HCT116 (cell line): ENCODE results near the gene EZH1.

ENCODE experiments used
- CBX3 ChIP-seq: IDR thresholded peaks from 2 replicates; pipeline ENCODE4 v1.6.1; 2012; ENCODE audit warnings: low read depth
- EGR1 ChIP-seq: IDR thresholded peaks from 2 replicates; pipeline ENCODE4 v1.6.1; 2012; ENCODE audit warnings: low read depth
- EZH2 ChIP-seq: fragments of 200-600 bp; sonication (generic); IDR thresholded peaks from 2 replicates; pipeline ENCODE4 v1.6.1; 2017; ENCODE audit warnings: antibody characterized with exemption, mixed run types
- MAX ChIP-seq: IDR thresholded peaks from 2 replicates; pipeline ENCODE4 v1.6.1; 2012
- POLR2A ChIP-seq: IDR thresholded peaks from 2 replicates; pipeline ENCODE4 v1.7.0; 2011; ENCODE audit warnings: borderline replicate concordance; ENCODE audit not compliant: insufficient read depth, insufficient read length; ENCODE audit errors: extremely low read depth
- POLR2AphosphoS5 ChIP-seq: IDR thresholded peaks from 2 replicates; pipeline ENCODE4 v1.6.1; 2011; ENCODE audit warnings: mild to moderate bottlenecking, low read depth, low read length, moderate library complexity
- RAD21 ChIP-seq: IDR thresholded peaks from 2 replicates; pipeline ENCODE4 v1.6.1; 2012; ENCODE audit warnings: low read depth, mild to moderate bottlenecking
- SIN3A ChIP-seq: IDR thresholded peaks from 2 replicates; pipeline ENCODE4 v1.6.1; 2012; ENCODE audit warnings: low read depth
- SP1 ChIP-seq: IDR thresholded peaks from 2 replicates; pipeline ENCODE4 v1.6.1; 2012; ENCODE audit warnings: low read depth
- YY1 ChIP-seq: IDR thresholded peaks from 2 replicates; pipeline ENCODE4 v1.6.1; 2011; ENCODE audit warnings: low read length, low read depth, moderate library complexity, mild to moderate bottlenecking; ENCODE audit not compliant: insufficient replicate concordance; ENCODE audit errors: extremely low read depth
- ZFX ChIP-seq: fragments of 450-650 bp; IDR thresholded peaks from 2 replicates; pipeline ENCODE4 v1.6.1; 2017
- TF ChIP-seq, protein P1 (sequence below), 3 experiments: fragments of 200-600 bp in 1 of 3; sonication (generic) in 1 of 3; IDR thresholded peaks in 2 of 3; conservative IDR thresholded peaks in 1 of 3; 2 replicates each; pipeline ENCODE4 v1.5.1; 2012 to 2017; ENCODE audit warnings: low read depth in 2 of 3, low read length in 2 of 3, antibody characterized with exemption in 1 of 3, borderline replicate concordance in 1 of 3, control low read depth in 1 of 3, mild to moderate bottlenecking in 1 of 3, mixed read lengths in 1 of 3, mixed run types in 1 of 3, moderate library complexity in 1 of 3; ENCODE audit not compliant: insufficient read depth in 1 of 3
- TF ChIP-seq, protein P2 (sequence below): IDR thresholded peaks from 2 replicates; pipeline ENCODE4 v1.6.1; 2012
- TF ChIP-seq, protein P3 (sequence below): IDR thresholded peaks from 2 replicates; pipeline ENCODE4 v1.6.1; 2012; ENCODE audit warnings: low read depth

GRCh38 chr17:42700586-42701289 lies 44.1 kb downstream of the EZH1 start:
- TF ChIP-seq, protein P1, sequence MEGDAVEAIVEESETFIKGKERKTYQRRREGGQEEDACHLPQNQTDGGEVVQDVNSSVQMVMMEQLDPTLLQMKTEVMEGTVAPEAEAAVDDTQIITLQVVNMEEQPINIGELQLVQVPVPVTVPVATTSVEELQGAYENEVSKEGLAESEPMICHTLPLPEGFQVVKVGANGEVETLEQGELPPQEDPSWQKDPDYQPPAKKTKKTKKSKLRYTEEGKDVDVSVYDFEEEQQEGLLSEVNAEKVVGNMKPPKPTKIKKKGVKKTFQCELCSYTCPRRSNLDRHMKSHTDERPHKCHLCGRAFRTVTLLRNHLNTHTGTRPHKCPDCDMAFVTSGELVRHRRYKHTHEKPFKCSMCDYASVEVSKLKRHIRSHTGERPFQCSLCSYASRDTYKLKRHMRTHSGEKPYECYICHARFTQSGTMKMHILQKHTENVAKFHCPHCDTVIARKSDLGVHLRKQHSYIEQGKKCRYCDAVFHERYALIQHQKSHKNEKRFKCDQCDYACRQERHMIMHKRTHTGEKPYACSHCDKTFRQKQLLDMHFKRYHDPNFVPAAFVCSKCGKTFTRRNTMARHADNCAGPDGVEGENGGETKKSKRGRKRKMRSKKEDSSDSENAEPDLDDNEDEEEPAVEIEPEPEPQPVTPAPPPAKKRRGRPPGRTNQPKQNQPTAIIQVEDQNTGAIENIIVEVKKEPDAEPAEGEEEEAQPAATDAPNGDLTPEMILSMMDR (IDR thresholded peaks at IDR 0.05 in 2 of 3, conservative IDR thresholded peaks at IDR 0.05 in 1 of 3; ENCODE audit: borderline replicate concordance in 1 of 3, insufficient read depth in 1 of 3, low read depth in 2 of 3, low read length in 2 of 3), result no peak
- TF ChIP-seq POLR2A (no peak), SP1 (no peak), POLR2AphosphoS5 (no peak), EZH2 (no peak), YY1 (no peak), ZFX (no peak), EGR1 (no peak), SIN3A (no peak), CBX3 (no peak), RAD21 (no peak), MAX (no peak)
- TF ChIP-seq, protein P2, sequence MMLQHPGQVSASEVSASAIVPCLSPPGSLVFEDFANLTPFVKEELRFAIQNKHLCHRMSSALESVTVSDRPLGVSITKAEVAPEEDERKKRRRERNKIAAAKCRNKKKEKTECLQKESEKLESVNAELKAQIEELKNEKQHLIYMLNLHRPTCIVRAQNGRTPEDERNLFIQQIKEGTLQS, result no peak
- TF ChIP-seq, protein P3, sequence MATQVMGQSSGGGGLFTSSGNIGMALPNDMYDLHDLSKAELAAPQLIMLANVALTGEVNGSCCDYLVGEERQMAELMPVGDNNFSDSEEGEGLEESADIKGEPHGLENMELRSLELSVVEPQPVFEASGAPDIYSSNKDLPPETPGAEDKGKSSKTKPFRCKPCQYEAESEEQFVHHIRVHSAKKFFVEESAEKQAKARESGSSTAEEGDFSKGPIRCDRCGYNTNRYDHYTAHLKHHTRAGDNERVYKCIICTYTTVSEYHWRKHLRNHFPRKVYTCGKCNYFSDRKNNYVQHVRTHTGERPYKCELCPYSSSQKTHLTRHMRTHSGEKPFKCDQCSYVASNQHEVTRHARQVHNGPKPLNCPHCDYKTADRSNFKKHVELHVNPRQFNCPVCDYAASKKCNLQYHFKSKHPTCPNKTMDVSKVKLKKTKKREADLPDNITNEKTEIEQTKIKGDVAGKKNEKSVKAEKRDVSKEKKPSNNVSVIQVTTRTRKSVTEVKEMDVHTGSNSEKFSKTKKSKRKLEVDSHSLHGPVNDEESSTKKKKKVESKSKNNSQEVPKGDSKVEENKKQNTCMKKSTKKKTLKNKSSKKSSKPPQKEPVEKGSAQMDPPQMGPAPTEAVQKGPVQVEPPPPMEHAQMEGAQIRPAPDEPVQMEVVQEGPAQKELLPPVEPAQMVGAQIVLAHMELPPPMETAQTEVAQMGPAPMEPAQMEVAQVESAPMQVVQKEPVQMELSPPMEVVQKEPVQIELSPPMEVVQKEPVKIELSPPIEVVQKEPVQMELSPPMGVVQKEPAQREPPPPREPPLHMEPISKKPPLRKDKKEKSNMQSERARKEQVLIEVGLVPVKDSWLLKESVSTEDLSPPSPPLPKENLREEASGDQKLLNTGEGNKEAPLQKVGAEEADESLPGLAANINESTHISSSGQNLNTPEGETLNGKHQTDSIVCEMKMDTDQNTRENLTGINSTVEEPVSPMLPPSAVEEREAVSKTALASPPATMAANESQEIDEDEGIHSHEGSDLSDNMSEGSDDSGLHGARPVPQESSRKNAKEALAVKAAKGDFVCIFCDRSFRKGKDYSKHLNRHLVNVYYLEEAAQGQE, result no peak
